ENCODE data around the gene SLC35G1.

SLC35G1 gene

DNA sequence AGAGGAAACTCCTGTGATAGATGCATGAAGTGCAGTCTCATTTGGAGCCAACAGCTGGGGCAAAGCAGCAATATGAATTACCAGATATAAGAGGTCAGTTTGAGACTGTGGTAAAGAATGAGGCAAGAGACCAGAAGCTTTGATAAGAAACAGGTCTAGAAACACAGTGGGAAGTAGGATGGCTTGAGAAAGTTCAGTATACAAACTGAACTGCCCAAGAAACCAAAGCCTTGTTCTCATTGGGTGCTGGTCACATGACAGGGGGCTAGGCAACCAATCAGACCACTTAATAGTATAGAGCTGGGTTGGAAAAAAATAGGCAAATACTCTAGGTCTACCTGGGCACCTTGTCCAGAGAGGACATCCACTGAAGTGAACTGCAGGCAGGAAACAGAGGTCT is 53.7 kb downstream of the SLC35G1 start:
- DNase-seq (ENCODE audit: insufficient read length, low spot score): no peak
- no peak for FAIRE-seq
- TF ChIP-seq, protein P1, sequence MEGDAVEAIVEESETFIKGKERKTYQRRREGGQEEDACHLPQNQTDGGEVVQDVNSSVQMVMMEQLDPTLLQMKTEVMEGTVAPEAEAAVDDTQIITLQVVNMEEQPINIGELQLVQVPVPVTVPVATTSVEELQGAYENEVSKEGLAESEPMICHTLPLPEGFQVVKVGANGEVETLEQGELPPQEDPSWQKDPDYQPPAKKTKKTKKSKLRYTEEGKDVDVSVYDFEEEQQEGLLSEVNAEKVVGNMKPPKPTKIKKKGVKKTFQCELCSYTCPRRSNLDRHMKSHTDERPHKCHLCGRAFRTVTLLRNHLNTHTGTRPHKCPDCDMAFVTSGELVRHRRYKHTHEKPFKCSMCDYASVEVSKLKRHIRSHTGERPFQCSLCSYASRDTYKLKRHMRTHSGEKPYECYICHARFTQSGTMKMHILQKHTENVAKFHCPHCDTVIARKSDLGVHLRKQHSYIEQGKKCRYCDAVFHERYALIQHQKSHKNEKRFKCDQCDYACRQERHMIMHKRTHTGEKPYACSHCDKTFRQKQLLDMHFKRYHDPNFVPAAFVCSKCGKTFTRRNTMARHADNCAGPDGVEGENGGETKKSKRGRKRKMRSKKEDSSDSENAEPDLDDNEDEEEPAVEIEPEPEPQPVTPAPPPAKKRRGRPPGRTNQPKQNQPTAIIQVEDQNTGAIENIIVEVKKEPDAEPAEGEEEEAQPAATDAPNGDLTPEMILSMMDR (IDR thresholded peaks at IDR 0.05; ENCODE audit: insufficient read depth, missing control alignments): no peak

- TF ChIP-seq, protein P1 (IDR thresholded peaks at IDR 0.05; ENCODE audit: insufficient read depth, missing control alignments): no peak
- FAIRE-seq: no peak
- no peak for DNase-seq (ENCODE audit: insufficient read length, low spot score)
Measured at GRCh38 chr10:93951905-93952304, 58.1 kb downstream of the SLC35G1 start.
